ENCODE measurements around the gene ROCK2. TPM values are rescaled to one million over a fixed set of nuclear protein-coding genes. Genes with fewer than 3 reads are reported as not detected.
"Not testable (repeated sequence)": the region's sequence is repeated elsewhere in the genome, so short reads cannot be mapped to it uniquely, and the experiment has no call there.

ROCK2 gene
- total RNA-seq, 1 donor: 7.0 TPM

DNA sequence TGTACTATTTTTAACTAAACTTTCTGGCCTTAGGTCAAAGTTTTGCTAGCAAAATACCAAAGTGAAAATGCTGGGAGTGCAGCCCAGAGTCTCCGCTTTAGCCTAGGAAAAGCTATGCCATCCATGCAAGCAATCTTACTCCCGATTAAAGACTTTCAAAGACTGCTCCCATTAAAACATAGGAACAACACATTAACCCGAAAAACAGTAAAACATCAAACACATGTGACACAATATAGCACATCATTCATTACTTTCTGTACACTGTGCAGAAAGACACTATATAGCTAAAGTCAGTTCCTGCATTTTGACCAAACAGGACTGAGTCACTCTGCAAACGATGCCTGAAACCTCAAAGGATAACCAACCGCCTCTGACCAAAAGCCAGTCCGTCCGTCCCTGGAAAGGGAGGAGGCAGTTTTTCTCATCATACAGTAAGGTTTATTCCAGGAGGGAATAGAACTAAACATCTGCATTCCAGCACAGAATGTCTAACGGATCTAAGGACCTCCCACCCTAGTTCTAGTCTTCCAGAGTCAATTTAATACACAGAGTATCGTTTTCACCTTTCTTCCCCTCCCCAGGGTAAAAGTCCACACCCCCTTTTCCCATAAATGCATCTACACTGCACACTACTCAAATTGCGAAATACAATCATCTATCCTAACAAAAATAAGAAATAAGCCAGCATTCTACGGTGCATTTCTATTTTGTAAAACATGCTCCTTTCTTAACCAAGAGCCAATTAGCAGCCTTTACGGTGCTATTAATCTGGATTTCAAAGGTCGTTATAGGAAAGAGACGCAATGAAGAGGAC lies 1.7 kb downstream of the ROCK2 start:
- DNase-seq (ENCODE audit: low read depth in 2 of 3, low spot score in 2 of 3): no peak

DNA sequence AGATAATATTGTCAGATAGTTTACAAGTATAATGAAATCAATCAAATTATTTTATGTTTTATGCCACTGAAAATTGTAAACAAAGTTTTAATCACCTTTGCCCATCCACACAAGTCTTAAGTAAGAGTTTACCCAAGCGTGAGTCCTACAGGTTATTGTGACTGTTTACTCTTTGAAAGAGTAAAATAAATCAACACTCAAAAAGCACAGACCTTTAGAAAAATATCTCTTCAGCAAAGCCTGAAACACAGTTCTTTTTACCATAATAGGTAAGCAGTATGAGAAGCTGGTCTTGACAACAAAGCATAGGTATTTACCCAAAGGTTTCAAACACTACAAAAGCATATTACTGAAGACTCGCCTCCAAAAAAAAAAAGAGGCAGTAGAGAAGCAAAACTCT lies 3.7 kb downstream of the ROCK2 start:
- no peak for DNase-seq (ENCODE audit: low read depth in 2 of 3, low spot score in 2 of 3)

DNA sequence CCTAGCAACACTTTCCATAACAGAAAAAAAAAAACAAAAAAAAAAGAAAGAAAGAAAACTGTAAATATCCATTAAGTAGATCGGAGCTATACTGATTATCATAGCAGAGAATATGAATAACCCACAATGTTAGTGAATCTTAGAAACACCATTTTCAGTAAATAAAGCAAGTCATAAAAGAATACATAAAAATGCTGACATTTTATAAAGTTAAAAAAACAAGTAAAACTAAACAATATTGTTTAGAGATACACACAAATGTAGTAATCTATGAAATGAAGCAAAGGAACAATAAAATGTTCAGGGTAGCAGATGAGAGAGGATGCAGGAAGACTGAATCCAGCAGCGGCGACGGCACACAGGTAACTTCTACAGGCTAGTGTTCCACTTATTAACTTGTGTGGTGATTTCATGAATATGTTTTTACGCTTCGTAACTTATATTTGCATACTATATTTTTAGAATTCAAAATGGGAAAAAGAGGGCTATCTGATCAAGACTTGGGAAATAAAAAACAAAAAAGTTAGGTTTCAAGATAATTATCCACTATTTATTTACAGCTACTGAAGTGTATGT lies 4.8 kb downstream of the ROCK2 start:
- DNase-seq (ENCODE audit: low read depth in 2 of 3, low spot score in 2 of 3): no peak

DNA sequence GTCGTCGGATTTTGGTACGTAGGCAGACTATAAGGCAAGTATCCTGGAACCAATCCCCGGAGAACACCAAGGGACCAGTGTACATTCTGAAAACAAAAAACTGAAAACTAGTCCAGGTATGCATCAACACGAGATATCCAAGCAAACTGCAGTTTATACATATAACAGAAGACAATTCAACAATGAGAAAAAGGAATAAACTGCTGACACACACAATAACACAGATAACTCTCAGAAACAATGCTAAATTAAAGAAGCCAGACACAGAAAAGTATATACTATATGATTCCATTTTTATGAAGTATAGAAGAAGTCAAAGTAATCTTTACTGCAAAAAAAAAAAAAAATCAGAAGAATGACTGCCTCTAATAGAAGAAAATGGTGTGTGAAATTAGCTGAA lies 5.9 kb downstream of the ROCK2 start:
- DNase-seq (ENCODE audit: low read depth in 2 of 3, low spot score in 2 of 3): no peak

DNA sequence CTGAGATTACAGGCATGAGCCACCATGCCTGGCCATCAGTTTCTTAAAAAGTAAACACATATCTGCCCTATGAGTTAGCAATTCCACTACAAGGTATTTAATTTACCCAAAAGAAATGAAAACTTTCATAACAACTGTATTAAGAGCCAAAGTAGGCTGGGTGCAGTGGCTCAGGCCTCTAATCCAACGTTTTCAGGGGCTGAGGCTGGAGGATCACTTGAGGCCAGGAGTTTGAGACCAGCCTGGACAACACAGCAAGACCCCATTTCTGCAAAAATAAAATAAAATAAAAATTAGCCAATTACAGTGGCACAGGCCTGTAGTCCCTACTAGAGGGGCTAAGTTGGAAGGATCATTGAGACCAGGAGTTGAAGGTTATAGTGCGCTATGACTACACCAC lies 6.5 kb downstream of the ROCK2 start:
- DNase-seq (ENCODE audit: low read depth in 2 of 3, low spot score in 2 of 3): no peak

DNA sequence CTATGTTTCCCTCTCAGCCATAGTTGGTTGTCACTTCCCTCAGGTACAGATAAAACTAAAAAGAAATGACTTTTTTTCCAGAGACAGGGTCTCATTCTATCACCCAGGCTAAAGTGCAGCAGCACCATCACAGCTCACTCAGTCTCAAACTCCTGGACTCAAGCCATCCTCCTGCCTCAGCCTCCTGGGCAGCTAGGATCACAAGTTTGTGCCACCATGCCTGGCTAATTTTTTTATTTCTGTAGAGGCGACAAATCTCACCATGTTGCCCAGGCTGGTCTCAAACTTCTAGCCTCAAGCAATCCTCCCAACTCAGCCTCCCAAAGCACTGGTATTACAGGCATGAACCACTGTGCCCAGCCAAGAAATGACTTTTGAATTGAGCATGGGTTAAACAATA lies 8.2 kb downstream of the ROCK2 start:
- no peak for DNase-seq (ENCODE audit: low read depth in 2 of 3, low spot score in 2 of 3)

DNA sequence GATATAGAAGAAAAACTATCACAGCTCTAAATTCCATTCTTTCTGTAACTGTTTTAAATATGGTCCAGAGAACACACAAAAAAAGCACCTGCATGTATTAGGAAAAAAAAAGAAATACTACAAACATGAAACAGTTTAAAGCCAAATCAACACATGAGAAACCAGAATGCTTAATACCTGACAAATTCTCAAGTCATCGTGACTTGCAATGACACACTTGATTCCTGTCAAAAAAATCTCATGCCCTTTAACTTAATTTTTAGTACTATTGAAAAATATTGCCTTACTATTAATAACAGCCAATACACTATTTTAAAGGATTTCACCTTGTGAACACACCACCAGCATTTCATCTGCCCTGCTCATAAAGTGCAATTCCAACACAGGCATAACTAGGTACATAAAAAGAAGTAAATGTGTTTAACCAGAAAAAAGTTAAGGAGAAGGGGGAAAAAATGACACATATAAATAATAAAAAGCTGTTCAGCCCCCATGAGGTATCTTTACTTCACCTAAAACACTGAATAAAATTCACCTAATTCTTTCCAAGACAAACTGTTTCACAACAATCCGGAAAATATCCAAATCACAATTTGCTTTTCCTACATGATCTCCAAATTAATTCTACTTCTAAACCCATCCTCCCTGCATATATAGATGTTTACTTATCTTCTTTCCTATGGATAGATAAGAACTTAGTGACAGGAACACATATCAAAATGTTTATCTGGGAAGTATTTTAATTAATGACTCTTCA lies 10.8 kb downstream of the ROCK2 start:
- DNase-seq (ENCODE audit: low read depth in 2 of 3, low spot score in 2 of 3): no peak

DNA sequence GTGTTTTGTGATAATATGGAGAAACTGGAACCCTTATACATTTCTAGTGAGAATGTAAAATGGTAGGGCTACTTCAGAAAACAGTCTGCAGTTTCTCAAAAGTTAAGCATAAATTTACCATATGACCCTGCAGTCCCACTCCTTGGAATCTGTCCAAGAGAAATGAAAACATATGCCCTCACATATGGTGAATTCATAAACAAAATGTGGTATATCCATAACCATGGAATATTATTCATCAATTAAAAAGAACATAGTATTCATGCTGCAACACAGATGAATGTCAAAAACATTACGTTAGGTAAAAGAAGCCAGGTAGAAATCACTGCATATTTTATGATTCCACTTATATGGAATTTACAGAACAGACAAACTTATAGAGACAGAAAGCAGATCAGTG lies 11.8 kb downstream of the ROCK2 start:
- no peak for DNase-seq (ENCODE audit: low read depth in 2 of 3, low spot score in 2 of 3)

DNA sequence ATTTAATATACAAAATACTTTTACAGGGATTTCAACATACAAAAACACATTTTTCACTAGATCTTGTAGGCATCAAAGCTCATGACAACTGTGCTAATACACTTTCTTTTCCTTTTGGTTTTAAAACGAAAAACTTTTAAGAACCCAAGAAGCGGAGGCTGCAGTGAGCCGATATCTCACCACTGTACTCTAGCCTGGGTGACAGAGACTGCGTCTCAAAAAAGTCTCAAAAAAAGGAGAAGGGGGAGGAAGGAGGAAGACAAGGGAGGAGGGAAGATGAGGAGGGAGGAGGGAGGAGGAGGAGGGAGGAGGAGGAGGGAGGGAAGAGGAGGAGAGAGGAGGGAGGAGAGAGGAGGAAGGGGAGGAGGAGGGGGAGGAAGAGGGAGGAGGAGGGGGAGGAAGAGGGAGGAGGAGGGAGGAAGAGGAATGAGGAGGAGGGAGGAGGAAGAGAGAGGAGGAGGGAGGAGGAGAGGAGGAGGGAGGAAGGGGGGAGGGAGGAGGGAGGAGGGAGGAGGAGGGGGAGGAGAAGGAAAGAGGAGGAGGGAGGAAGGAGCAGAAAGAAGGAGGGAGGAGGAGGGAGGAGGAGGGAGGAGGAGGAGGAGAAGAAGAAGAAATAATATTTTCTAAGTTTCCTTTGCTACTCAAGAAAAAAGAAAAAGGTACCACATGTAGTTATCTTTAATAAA lies 13.8 kb downstream of the ROCK2 start:
- no peak for DNase-seq (ENCODE audit: low read depth in 2 of 3, low spot score in 2 of 3)

DNA sequence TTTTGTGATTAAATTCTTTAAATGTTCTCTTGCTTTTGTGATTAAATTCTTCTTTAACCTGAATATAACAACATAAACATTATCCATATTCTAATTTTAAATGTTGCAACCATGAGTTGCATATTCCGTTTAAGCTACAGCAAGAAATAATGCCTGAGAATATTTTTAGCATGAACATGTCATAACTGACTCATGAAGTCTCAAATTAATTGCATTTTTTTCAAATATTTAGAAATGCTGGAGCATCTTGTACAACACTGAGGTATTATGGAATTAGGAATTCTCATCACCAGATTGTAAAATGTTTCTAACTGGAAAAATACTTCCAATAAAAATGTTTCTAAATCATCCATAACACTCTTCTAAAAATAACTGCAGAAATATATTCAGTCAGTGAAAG lies 14.7 kb downstream of the ROCK2 start:
- no peak for DNase-seq (ENCODE audit: low read depth in 2 of 3, low spot score in 2 of 3)

DNA sequence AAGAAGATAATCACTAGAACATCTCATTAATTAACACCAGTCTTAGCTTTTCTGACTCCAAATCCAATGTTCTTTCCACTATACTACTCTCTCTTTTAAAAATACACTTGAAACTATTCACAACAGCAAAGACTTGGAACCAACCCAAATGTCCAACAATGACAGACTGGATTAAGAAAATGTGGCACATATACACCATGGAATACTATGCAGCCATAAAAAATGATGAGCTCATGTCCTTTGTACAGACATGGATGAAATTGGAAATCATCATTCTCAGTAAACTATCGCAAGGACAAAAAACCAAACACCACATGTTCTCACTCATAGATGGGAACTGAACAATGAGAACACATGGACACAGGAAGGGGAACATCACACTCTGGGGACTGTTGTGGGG lies 15.9 kb downstream of the ROCK2 start:
- not testable (repeated sequence) for DNase-seq (ENCODE audit: low read depth in 2 of 3, low spot score in 2 of 3)

DNA sequence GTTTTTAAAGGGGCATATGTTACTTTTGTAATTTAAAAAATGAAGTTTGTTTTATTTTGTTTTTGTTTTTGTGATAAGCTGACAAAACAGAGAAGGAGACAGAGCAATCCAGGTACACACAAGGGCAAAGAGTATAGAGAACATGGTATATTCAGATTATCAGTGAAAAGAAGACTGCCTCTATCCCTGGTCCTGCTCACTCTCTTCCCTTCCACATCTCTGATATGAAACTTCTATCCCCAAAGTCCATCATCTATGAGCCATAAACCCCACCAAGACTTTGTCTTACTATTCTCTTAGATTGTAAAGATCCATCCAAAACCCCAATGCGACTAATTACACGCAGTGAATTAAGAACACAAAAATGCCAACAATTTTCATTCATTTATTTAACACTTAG lies 16.6 kb downstream of the ROCK2 start:
- DNase-seq (ENCODE audit: low read depth in 2 of 3, low spot score in 2 of 3): no peak

DNA sequence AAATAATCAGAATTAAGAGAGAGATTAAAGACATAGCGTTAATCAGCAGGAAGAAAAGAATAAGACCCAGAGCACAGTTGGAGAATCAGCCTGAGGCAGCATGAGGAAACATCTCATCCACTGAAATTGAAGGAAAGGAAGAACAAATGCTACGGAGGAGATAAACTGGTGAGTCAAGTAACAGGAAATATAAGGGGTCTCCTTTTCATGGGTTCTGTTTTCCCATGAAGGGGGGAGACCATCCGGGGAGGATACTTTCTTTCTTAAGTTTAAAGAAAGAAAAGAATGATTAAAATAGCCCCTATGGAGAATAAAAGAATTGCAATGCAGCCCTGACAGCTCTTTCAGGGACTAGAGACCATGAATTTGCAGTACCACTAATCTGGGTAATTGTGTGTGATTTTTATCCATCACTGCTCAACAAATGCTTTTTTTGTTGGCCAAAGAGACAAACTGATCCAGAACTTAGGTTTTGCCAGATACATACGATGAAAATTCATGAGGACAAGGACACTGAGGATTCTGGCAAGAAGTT lies 17.7 kb downstream of the ROCK2 start:
- peak in 1 of 3 donors; percentile 18 for DNase-seq (ENCODE audit: low read depth in 2 of 3, low spot score in 2 of 3)

DNA sequence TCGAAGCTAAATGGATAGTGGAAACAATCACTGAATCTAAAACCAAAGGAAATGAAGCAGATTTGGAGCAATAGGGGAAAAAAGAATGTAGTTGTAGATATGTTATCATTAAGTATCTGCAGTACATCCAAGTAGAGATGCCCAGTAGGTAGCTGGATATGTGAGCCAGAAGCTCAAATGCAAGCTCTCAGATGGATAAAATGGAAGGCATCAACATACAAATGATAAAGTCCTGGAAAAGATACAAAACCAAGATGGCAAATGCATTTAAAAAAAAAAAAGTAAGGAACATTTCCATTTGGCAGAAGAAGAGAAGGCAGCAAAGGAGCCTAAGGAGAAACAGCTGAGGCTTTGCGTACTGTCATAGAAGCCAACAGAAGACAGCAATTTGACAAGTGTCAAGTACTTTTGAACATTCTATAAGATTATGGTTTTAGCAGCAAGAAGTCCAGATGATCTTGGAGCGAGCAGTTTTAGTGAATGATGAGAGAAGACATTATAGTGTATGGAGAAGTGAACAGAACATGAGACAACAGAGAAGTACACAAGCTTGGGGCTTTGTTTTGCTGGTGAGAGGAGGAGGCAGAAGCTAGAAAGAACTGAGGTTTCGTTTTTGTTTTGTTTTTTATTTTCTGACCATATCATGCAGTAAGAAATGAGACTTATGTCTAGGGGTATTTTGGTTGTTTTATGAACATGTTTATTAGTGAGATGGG lies 18.3 kb downstream of the ROCK2 start:
- no peak for DNase-seq (ENCODE audit: low read depth in 2 of 3, low spot score in 2 of 3)

DNA sequence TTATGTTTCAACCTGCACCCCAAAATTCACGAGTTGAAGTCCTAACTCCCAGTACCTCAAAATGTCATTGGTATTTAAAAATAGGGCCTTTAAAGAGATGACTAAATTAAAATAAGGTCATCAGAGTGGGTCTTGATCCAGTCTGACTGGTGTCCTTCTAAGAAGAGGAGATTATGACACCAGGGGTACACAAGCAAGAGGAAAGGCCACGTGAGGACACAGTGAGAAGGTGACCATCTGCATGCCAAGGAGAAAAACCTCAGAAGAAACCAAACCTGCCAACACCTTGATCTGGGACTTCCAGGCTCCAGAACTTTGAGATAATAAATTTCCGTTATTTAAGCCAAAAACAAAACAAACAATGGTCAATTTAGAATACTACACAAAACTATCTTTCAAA lies 22.6 kb downstream of the ROCK2 start:
- DNase-seq (ENCODE audit: low read depth in 2 of 3, low spot score in 2 of 3): no peak

DNA sequence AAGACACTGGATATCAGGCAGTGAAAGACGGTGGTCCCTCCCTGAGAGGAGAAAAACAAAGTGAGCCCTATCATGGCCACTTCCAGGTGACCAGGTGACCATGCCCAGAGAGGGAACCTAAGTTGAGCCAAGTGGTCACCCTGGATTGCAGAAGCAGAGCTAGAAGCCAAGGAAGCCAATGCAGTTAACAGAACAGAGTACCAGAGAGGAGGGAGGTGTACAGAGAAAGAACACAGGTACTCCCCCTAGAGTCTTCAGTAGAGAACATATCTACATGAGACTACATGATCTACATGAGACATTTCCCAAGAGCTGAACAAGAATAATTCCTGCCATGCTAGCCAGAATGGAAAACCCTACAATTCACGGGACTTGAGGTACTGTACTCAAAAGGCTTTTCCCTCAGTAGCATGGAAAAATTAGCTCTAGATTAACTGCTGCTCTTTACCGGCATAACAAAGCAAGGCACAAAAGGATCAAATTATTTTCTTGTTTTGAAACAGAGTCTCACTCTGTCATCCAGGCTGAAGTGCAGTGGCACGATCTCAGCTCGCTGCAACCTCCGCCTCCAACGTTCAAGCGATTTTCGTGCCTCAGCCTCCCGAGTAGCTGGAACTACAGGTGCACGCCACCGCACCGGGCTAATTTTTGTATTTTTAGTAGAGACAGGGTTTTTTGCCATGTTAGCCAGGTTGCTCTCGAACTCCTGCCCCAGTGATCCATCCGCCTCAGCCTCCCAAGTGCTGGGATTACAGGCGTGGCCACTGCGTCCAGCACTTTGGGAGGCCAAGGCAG lies 23.5 kb downstream of the ROCK2 start:
- DNase-seq (ENCODE audit: low read depth in 2 of 3, low spot score in 2 of 3): peak in 1 of 3 donors; percentile 18

DNA sequence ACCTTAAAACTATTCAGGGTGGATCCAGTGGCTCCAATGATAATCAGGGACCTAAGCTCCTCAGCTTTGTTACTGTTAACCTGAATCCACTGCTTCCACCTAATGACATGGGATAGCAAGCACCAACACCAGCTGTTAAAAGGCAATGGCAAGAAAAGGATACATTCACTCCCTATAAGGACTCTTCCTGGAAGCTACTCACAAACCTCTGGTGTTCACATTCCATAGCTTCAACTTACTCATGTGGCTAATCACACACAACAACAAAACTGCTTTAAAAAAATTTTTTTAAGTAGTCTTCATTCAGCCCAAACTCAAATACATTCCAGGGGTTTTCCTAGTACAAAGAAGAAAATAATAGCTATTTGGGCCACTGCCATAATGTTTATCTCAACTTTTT lies 24.5 kb downstream of the ROCK2 start:
- no peak for DNase-seq (ENCODE audit: low read depth in 2 of 3, low spot score in 2 of 3)

DNA sequence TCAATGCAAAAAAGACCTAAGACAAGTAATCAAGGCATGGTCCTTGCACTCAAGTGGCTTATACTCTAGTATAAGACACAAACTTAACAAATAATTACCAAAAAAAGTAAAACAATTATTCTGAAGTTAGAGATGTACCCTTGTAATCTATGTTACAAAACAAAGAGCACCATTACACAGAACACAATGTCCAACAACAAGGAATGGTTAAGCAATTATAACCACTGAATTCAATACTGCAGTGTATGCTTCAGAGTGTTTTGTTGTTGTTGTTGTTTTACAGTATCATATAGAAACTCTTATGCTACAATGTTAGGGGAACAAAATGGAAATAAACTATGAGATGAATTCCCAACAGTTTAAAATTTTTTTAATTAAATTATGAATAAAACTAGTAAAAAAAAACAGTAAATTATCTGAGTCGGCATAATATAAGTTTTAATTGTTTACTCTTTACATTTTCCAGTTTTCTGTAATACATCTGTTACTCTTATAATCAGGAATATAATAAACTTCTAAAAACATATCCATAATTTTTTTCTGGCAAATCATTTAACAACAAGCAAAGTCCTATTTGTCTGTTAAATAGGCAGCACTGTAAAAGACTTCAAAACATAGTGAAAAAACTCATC lies 29.2 kb downstream of the ROCK2 start:
- no peak for DNase-seq (ENCODE audit: low read depth in 2 of 3, low spot score in 2 of 3)

DNA sequence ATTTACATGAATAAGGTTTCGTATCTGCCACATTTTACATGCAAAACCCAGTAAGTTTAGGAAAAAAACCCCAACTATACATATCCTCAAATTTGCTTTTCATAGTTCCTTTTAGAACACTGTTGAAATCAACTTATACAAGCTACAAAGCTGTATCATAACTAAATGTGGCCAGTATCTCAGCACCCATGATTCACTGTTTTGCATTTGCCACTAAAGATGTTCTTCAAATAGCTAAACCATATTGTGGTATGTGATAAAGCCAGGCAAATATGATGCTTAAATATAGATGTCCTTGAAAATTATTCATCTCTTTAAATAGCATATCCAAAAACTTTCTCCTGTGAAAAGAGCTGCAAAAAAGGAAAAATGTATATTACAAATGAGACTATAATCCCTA lies 29.9 kb downstream of the ROCK2 start:
- DNase-seq (ENCODE audit: low read depth in 2 of 3, low spot score in 2 of 3): no peak

Data from hematopoietic multipotent progenitor cell (in vitro differentiated cells).